ENCODE data around the gene LRMDA.

GRCh38 chr10:75814014-75814413 lies 382.6 kb downstream of the LRMDA start:
- TF ChIP-seq JUND (IDR thresholded peaks at IDR 0.05; ENCODE audit: low read depth, low read length) (no peak), CTCF (IDR thresholded peaks at IDR 0.05 in 2 of 3, conservative IDR thresholded peaks at IDR 0.05 in 1 of 3; ENCODE audit: control insufficient read depth in 2 of 3, extremely low read depth in 1 of 3, insufficient read depth in 1 of 3, low read depth in 3 of 3, low read length in 3 of 3) (no peak), SMC3 (IDR thresholded peaks at IDR 0.05; ENCODE audit: borderline replicate concordance, low read length) (no peak), RUNX3 (IDR thresholded peaks at IDR 0.05; ENCODE audit: low read length) (no peak)

Measured in GM12878 (cell line).